Astrocyte of the spinal cord (primary cell): ENCODE data around the gene RNF187.
"Not testable (repeated sequence)": the region's sequence is repeated elsewhere in the genome, so short reads cannot be mapped to it uniquely, and the experiment has no call there.

ENCODE experiments used
- DNase-seq: peaks from one replicate; pipeline ENCODE4 v3.0.0; 2011; ENCODE audit warnings: low read depth, low spot score
- H3K4me3 ChIP-seq: 2 replicates; pipeline ENCODE4 v1.5.1; 2011; ENCODE audit warnings: low read depth, mild to moderate bottlenecking, low read length, moderate library complexity
- in situ Hi-C: cut with HindIII; loops from 2 replicates; pipeline ENCODE4 v1.10.0; 2017; ENCODE audit warnings: low sequenced_read_pairs
- TF ChIP-seq, protein P1 (sequence below): IDR thresholded peaks from 2 replicates; pipeline ENCODE4 v1.5.1; 2012; ENCODE audit warnings: low read depth, mild to moderate bottlenecking, low read length, inconsistent platforms

RNF187 gene

DNA sequence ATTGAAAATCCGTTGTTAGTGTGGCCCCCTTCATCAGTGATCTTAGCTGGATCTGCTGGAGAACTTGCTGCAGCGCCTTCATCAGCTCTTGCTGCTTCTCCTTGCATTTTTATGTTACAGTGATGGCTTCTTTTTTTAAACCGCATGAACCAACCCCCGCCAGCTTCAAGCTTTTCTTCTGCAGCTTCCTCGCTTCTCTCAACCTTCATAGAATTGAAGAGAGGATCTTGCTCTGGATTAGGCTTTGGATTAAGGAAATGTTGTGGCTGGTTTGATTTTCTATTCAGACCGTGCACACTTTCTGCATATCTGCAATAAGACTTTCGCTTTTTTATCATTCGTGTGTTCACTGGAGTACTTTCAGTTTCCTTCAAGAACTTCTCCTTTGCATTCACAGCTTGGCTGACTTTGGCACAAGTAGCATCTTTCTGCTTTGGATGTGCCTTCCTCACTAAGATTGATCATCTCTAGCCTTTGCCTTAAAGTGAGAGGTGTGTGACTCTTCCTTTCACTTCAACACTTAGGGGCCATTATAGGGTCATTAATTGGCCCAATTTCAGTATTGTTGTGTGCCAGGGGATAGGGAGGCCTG is 13.1 kb downstream of the RNF187 start:
- TF ChIP-seq, protein P1, sequence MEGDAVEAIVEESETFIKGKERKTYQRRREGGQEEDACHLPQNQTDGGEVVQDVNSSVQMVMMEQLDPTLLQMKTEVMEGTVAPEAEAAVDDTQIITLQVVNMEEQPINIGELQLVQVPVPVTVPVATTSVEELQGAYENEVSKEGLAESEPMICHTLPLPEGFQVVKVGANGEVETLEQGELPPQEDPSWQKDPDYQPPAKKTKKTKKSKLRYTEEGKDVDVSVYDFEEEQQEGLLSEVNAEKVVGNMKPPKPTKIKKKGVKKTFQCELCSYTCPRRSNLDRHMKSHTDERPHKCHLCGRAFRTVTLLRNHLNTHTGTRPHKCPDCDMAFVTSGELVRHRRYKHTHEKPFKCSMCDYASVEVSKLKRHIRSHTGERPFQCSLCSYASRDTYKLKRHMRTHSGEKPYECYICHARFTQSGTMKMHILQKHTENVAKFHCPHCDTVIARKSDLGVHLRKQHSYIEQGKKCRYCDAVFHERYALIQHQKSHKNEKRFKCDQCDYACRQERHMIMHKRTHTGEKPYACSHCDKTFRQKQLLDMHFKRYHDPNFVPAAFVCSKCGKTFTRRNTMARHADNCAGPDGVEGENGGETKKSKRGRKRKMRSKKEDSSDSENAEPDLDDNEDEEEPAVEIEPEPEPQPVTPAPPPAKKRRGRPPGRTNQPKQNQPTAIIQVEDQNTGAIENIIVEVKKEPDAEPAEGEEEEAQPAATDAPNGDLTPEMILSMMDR, result no peak
- in situ Hi-C loops, result no loop called here

GRCh38 chr1:228500901-228501871 is 14.0 kb downstream of the RNF187 start:
- TF ChIP-seq, protein P1, result peak; percentile 96
- peak overlapping the region; percentile 10 for H3K4me3 ChIP-seq
- DNase-seq, result peak; percentile 83
- in situ Hi-C loops, result no loop called here

More for the DNA sequence above, 13.1 kb downstream of the RNF187 start:
- DNase-seq, result no peak
- no peak overlapping the region for H3K4me3 ChIP-seq

GRCh38 chr1:228502522-228502921 is 15.3 kb downstream of the RNF187 start:
- no peak overlapping the region for H3K4me3 ChIP-seq
- in situ Hi-C loops, result no loop called here
- no peak for DNase-seq
- TF ChIP-seq, protein P1, result no peak

DNA sequence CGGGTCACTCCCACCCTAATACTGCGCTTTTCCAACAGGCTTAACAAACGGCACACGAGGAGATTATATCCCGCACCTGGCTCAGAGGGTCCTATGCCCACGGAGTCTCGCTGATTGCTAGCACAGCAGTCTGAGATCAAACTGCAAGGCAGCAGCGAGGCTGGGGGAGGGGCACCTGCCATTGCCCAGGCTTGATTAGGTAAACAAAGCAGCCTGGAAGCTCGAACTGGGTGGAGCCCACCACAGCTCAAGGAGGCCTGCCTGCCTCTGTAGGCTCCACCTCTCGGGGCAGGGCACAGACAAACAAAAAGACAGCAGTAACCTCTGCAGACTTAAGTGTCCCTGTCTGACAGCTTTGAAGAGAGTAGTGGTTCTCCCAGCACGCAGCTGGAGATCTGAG is 18.8 kb downstream of the RNF187 start:
- H3K4me3 ChIP-seq, in situ Hi-C loops, DNase-seq: not testable (repeated sequence)

DNA sequence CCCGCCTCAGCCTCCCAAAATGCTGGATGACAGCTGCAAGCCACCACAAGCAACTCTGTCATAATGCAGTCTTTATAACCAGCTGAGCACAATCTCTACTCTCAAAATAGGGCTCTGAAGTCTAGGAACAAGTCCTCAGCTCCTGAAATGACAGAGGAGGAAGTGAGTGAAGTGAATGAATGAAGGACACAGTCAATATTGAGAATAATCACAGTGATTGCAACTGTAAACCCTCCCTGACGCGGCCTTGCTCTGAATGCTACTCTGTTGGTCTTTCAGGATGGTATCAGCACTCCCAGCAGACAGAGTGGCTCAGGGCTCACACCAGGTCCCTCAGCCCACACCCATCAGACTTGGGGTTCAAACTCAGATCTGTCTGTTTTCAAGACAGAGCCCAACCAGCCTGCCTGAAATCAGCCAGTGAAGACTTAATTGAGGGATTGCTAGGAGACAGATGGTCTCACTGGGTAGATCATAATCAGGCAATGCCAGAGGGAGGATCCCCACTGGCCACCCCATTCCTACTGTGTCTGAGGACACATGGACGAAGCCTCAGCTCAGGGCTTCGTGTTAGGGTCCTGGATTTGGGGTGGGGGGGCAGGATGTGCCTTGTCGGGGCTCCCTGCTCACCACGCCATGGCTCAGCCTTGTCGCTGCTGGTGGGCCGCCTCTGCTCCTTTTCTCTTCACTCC is 20.9 kb downstream of the RNF187 start:
- DNase-seq, result no peak
- H3K4me3 ChIP-seq, result no peak overlapping the region
- in situ Hi-C loops, result no loop called here
- TF ChIP-seq, protein P1, result no peak

DNA sequence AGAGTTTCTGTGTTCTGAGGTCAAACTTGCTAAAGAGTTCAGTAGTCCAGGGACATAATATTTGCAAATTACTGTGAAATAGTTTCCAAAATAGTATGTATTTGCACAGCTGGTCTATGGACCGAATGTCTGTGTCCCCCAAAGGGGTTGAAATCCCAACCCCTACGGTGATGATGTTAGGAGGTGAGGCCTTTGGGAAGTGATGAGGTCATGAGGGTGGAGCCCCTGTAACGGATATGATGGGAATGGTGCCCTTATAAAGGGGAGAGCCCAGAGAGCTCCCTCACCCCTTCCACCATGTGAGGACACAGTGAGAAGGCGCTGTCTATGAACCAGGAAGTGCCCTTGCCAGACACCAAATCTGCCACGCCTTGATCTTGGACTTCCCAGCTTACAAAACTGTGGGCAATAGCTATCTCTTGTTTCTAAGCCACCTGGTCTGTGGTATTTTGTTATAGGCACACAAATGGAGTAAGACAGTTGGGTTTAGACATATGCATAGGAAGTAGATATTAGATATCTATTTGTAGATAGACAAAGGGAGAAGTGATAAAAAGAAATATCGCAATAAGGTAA is 21.7 kb downstream of the RNF187 start:
- no peak for DNase-seq
- TF ChIP-seq, protein P1, result no peak
- H3K4me3 ChIP-seq, result no peak overlapping the region
- in situ Hi-C loops, result no loop called here
